ENCODE data around the gene MAP1S.

Gene MAP1S

GRCh38 chr19:17727843-17728242 lies 8.6 kb downstream of the MAP1S start:
- no peak for DNase-seq

GRCh38 chr19:17733127-17733526 lies 13.8 kb downstream of the MAP1S start:
- no peak for DNase-seq

GRCh38 chr19:17734146-17734545 lies 14.9 kb downstream of the MAP1S start:
- DNase-seq, result no peak

- DNase-seq, result no peak
Measured at GRCh38 chr19:17735410-17735809, 16.1 kb downstream of the MAP1S start.

GRCh38 chr19:17737690-17738153 lies 18.4 kb downstream of the MAP1S start:
- DNase-seq, result no peak

GRCh38 chr19:17739121-17739875 lies 20.0 kb downstream of the MAP1S start:
- peak in 13 of 56 donors; percentile 5 to 60 (median 19) for DNase-seq

- no peak for DNase-seq
Measured at GRCh38 chr19:17741456-17741855, 22.2 kb downstream of the MAP1S start.

GRCh38 chr19:17743874-17744580 lies 24.7 kb downstream of the MAP1S start:
- DNase-seq, result no peak

GRCh38 chr19:17747205-17748098 lies 28.2 kb downstream of the MAP1S start:
- peak; percentile 37 to 98 (median 93) for DNase-seq

GRCh38 chr19:17748884-17749638 lies 29.8 kb downstream of the MAP1S start:
- no peak for DNase-seq

- peak in 13 of 56 donors; percentile 6 to 29 (median 22) for DNase-seq
Measured at GRCh38 chr19:17749912-17750317, 30.6 kb downstream of the MAP1S start.

GRCh38 chr19:17751103-17751911 lies 32.0 kb downstream of the MAP1S start, which contains the start of gene FCHO1:
Gene FCHO1 (plus strand): TSS chr19:17751477. CDS start chr19:17755165, 3,688 bp downstream.
- DNase-seq, result peak in 31 of 56 donors; percentile 7 to 58 (median 31)

- DNase-seq, result peak in 1 of 56 donors; percentile 26
Measured at GRCh38 chr19:17751912-17752273, 32.6 kb downstream of the MAP1S start.

- DNase-seq, result no peak
Measured at GRCh38 chr19:17752865-17753639, 33.8 kb downstream of the MAP1S start.

- DNase-seq, result peak in 54 of 56 donors; percentile 16 to 93 (median 70)
Measured at GRCh38 chr19:17753976-17754375, 34.7 kb downstream of the MAP1S start.

GRCh38 chr19:17754634-17755442 lies 35.6 kb downstream of the MAP1S start:
- DNase-seq, result peak in 2 of 56 donors; percentile 3 to 18

- peak in 4 of 56 donors; percentile 49 to 60 (median 54) for DNase-seq
Measured at GRCh38 chr19:17755443-17755890, 36.2 kb downstream of the MAP1S start.

All from nucleus accumbens (tissue), 56 donors.